GM12878 (cell line): ENCODE results near the gene BORCS5. TPM values are rescaled to one million over a fixed set of nuclear protein-coding genes. Genes with fewer than 3 reads are reported as not detected.

Experiments
- ATAC-seq: fragments of 200-7000 bp; cut with Tn5 transposase; 3 replicates; pipeline ENCODE4 v1.9.1; 2020; ENCODE audit warnings: mild to moderate bottlenecking, moderate library complexity
- BruUV-seq: library from RNA; stranded (reverse); fragments of 400-500 nt; replicated peaks from 2 replicates; lab custom pipeline; 2021; lab: Mats Ljungman, UMichigan
- CTCF ChIA-PET: fragments of 300-600 bp; sonication (Branson Sonifier 250); formaldehyde crosslinking; extraction: SDS; loops from one replicate; lab custom pipeline; 2021; ENCODE audit warnings: inconsistent platforms; lab: Yijun Ruan, JAX
- POLR2A ChIA-PET: fragments of 350-600 bp; formaldehyde crosslinking; extraction: SDS; loops from one replicate; lab custom pipeline; 2021; ENCODE audit warnings: inconsistent platforms; lab: Charles Lee
- RAD21 ChIA-PET: fragments of 300-600 bp; sonication (Branson Sonifier 250); formaldehyde crosslinking; loops from one replicate; lab custom pipeline; 2023; ENCODE audit warnings: antibody characterized with exemption; ENCODE audit not compliant: unreplicated experiment; lab: Charles Lee
- SMC1A ChIA-PET: fragments of 300-600 bp; sonication (Branson Sonifier 250); formaldehyde crosslinking; loops from one replicate; lab custom pipeline; 2023; ENCODE audit not compliant: unreplicated experiment, uncharacterized antibody; lab: Charles Lee
- DNase-seq: peaks from one replicate; pipeline ENCODE4 v3.0.0-alpha.2; 2011; ENCODE audit warnings: low read depth, low spot score
- FAIRE-seq: peaks from 3 replicates; lab custom pipeline; 2011; peaks lifted over from hg19 to GRCh38; lab: Jason Lieb, UNC
- H2AFZ ChIP-seq: 2 replicates; pipeline ENCODE4 v1.6.0; 2011; ENCODE audit warnings: low read depth, low read length, control low read depth; ENCODE audit not compliant: control insufficient read depth
- H3K27ac ChIP-seq: 2 replicates; pipeline ENCODE4 v1.5.1; 2011; ENCODE audit warnings: control low read depth; ENCODE audit not compliant: control insufficient read depth, insufficient read depth
- H3K27me3 ChIP-seq, 2 experiments: replicated peaks in 1 of 2; 2 replicates each; pipeline versions ENCODE4 v1.6.0 to v1.6.1; 2011; ENCODE audit warnings: low read length in 1 of 2; ENCODE audit not compliant: control insufficient read depth in 2 of 2, insufficient read depth in 2 of 2
- H3K36me3 ChIP-seq, 2 experiments: 2 replicates each; pipeline ENCODE4 v1.5.1; 2011; ENCODE audit warnings: low read length in 1 of 2; ENCODE audit not compliant: control insufficient read depth in 2 of 2, insufficient read depth in 2 of 2
- H3K4me1 ChIP-seq: 2 replicates; pipeline ENCODE4 v1.6.1; 2011; ENCODE audit warnings: mild to moderate bottlenecking, low read length, moderate library complexity, mixed read lengths; ENCODE audit not compliant: control insufficient read depth, insufficient read depth
- H3K4me2 ChIP-seq: 2 replicates; pipeline ENCODE4 v1.6.0; 2011; ENCODE audit warnings: control low read depth; ENCODE audit not compliant: control insufficient read depth, insufficient read depth
- H3K4me3 ChIP-seq: fragments of 200-600 bp; sonication (generic); 2 replicates; pipeline ENCODE4 v1.5.1; 2016
- H3K79me2 ChIP-seq: 2 replicates; pipeline ENCODE4 v1.6.0; 2011; ENCODE audit warnings: low read length; ENCODE audit not compliant: control insufficient read depth, insufficient read depth
- H3K9ac ChIP-seq: 2 replicates; pipeline ENCODE4 v1.8.0; 2011; ENCODE audit warnings: low read length, control low read depth, mixed read lengths; ENCODE audit not compliant: control insufficient read depth, insufficient read depth
- H3K9me3 ChIP-seq: replicated peaks from 3 replicates; pipeline ENCODE4 v1.5.1; 2011; ENCODE audit warnings: mild to moderate bottlenecking, low read length; ENCODE audit not compliant: control insufficient read depth, insufficient read depth
- H4K20me1 ChIP-seq: 2 replicates; pipeline ENCODE4 v1.6.0; 2011; ENCODE audit not compliant: control insufficient read depth, insufficient read depth
- CHD2 ChIP-seq: IDR thresholded peaks from 2 replicates; pipeline ENCODE4 v1.6.1; 2011; ENCODE audit warnings: low read depth, low read length, improper control_type of control experiment, borderline replicate concordance
- CREB1 ChIP-seq: IDR thresholded peaks from 2 replicates; pipeline ENCODE4 v1.6.1; 2012; ENCODE audit warnings: low read depth, mild to moderate bottlenecking, inconsistent platforms
- EZH2 ChIP-seq: IDR thresholded peaks from 2 replicates; pipeline ENCODE4 v1.6.1; 2012; ENCODE audit warnings: low read depth, mild to moderate bottlenecking, control low read depth, inconsistent platforms, low read length, borderline replicate concordance; ENCODE audit not compliant: control insufficient read depth
- FOXK2 ChIP-seq: fragments of 450-650 bp; IDR thresholded peaks from 2 replicates; pipeline ENCODE4 v1.6.1; 2017; ENCODE audit warnings: mild to moderate bottlenecking, moderate library complexity
- NFYA ChIP-seq: IDR thresholded peaks from 2 replicates; pipeline ENCODE4 v1.6.1; 2011; ENCODE audit warnings: low read depth, mild to moderate bottlenecking, low read length, improper control_type of control experiment, borderline replicate concordance
- PAX5 ChIP-seq: IDR thresholded peaks from 2 replicates; pipeline ENCODE4 v1.6.1; 2011; ENCODE audit warnings: low read depth, low read length, borderline replicate concordance
- ZNF622 ChIP-seq: fragments of 450-650 bp; IDR thresholded peaks from 2 replicates; pipeline ENCODE4 v1.6.1; 2017; ENCODE audit warnings: mild to moderate bottlenecking, inconsistent platforms
- ZSCAN29 ChIP-seq: fragments of 450-650 bp; IDR thresholded peaks from 2 replicates; pipeline ENCODE4 v1.6.1; 2017; ENCODE audit warnings: mild to moderate bottlenecking, moderate library complexity
- in situ Hi-C: fragments of 300-500 bp; cut with MboI; formaldehyde crosslinking; loops from 9 replicates; pipeline ENCODE4 v1.14.3; 2018; ENCODE audit warnings: mixed read lengths
- intact Hi-C: fragments of 100-400 bp; cut with micrococcal nuclease; formaldehyde crosslinking; loops from one replicate; pipeline ENCODE4 v1.14.2; 2022; ENCODE audit not compliant: unreplicated experiment
- polyA plus RNA-seq, 11 experiments: library from polyadenylated mRNA; depleted of rRNA in 4 of 11; unstranded in 6 of 11; stranded (reverse) in 5 of 11; fragments of >200 nt; fragmentation: Nextera tagmentation in 4 of 11; fragmentation: Illumina TruSeq in 1 of 11; extraction: Ambion mirVana in 4 of 11; extraction: Trizol in 1 of 11; gene quantifications; 1 replicate in 1 of 11; 2 replicates in 10 of 11; pipeline versions ENCODE4 v1.2.1 to v1.2.3, GENCODE V29; 2011 to 2016; ENCODE audit warnings: inconsistent platforms in 2 of 11, missing spikeins in 2 of 11, low read depth in 1 of 11
- total RNA-seq, 4 experiments: library from RNA; depleted of rRNA in 3 of 4; stranded (reverse); fragments of >200 nt in 3 of 4; fragmentation: Illumina TruSeq in 1 of 4; extraction: Trizol in 1 of 4; gene quantifications; 2 replicates each; pipeline versions ENCODE4 v1.2.1 to v1.2.3, GENCODE V29; 2013 to 2021
- TF ChIP-seq, protein P1 (sequence below): fragments of 450-650 bp; IDR thresholded peaks from 2 replicates; pipeline ENCODE4 v1.6.1; 2017; ENCODE audit warnings: borderline replicate concordance
- TF ChIP-seq, protein P2 (sequence below): IDR thresholded peaks from 2 replicates; pipeline ENCODE4 v1.6.1; 2012; ENCODE audit warnings: low read depth, low read length, improper control_type of control experiment

The BORCS5 gene
- total and polyA plus RNA-seq, 10 of the 15 experiments (the other 5 are each of a cell fraction or from before 2014, with no cell fraction given), result 1.4 to 39.7 (median 16.1) TPM

DNA sequence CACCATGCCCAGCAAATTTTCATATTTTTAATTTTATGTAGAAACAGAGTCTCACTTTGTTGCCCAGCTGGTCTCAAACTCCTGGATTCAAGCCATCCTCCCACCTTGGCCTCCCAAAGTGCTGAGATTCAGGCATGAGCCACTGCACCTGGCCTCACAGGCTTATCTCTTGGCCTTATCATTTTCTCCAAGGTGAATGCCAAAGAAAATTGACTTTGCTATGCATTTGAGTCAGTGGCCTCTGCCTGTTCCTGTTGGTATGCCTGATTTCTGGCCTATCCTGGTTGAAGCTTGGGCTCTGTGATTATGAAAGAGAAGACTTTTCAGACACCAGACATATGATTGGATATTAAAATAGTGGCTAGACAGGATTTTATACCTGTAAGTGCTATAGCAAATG lies 41.0 kb upstream of the BORCS5 start:
- DNase-seq (no peak), FAIRE-seq (no peak), ATAC-seq (no peak)
- no peak overlapping the region for H2AFZ ChIP-seq
- SMC1A ChIA-PET, result no interaction called here
- no peaks in the 10 kb centered on the region for H3K36me3 ChIP-seq
- no TSS peak for BruUV-seq
- no peak for TF ChIP-seq ZNF622
- TF ChIP-seq CHD2, result no peak
- TF ChIP-seq CREB1, result no peak
- TF ChIP-seq FOXK2, result no peak
- TF ChIP-seq, protein P1, sequence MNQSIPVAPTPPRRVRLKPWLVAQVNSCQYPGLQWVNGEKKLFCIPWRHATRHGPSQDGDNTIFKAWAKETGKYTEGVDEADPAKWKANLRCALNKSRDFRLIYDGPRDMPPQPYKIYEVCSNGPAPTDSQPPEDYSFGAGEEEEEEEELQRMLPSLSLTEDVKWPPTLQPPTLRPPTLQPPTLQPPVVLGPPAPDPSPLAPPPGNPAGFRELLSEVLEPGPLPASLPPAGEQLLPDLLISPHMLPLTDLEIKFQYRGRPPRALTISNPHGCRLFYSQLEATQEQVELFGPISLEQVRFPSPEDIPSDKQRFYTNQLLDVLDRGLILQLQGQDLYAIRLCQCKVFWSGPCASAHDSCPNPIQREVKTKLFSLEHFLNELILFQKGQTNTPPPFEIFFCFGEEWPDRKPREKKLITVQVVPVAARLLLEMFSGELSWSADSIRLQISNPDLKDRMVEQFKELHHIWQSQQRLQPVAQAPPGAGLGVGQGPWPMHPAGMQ, result no peak
- TF ChIP-seq ZSCAN29, result no peak
- TF ChIP-seq NFYA, result no peak
- TF ChIP-seq PAX5, result no peak
- no peak for TF ChIP-seq EZH2
- TF ChIP-seq, protein P2, sequence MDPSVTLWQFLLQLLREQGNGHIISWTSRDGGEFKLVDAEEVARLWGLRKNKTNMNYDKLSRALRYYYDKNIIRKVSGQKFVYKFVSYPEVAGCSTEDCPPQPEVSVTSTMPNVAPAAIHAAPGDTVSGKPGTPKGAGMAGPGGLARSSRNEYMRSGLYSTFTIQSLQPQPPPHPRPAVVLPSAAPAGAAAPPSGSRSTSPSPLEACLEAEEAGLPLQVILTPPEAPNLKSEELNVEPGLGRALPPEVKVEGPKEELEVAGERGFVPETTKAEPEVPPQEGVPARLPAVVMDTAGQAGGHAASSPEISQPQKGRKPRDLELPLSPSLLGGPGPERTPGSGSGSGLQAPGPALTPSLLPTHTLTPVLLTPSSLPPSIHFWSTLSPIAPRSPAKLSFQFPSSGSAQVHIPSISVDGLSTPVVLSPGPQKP, result no peak
- no peaks in the 10 kb centered on the region for H4K20me1 ChIP-seq
- CTCF ChIA-PET, result interaction anchor here (2.3 kb wide), 1 partner anchor 11 kb away, joined by 11 read pairs; no protein-coding TSS in a partner anchor
- no peaks in the 10 kb centered on the region for H3K4me1 ChIP-seq
- H3K4me2 ChIP-seq, result no peak overlapping the region
- no peaks in the 10 kb centered on the region for H3K9me3 ChIP-seq
- no peaks in the 10 kb centered on the region for H3K79me2 ChIP-seq
- no peak overlapping the region for H3K9ac ChIP-seq
- RAD21 ChIA-PET, result interaction anchor here (0.7 kb wide), 1 partner anchor 233 kb away, joined by 3 read pairs; no protein-coding TSS in a partner anchor
- POLR2A ChIA-PET, result no interaction called here
- no peak overlapping the region for H3K4me3 ChIP-seq
- H3K27me3 ChIP-seq, result no peaks in the 10 kb centered on the region
- H3K27ac ChIP-seq, result no peak overlapping the region
- in situ Hi-C loops, result no loop called here
- intact Hi-C loops, result no loop called here
